HepG2 (cell line): Measurements from ENCODE around the gene MCEE. TPM values are rescaled to one million over a fixed set of nuclear protein-coding genes. Genes with fewer than 3 reads are reported as not detected.
A peak's percentile ranks its signal among the peaks of the same experiment; 100 is the strongest.

Source experiments
- FOXC1 ChIP-seq: sonication (generic); formaldehyde crosslinking; IDR thresholded peaks from 2 replicates; pipeline ENCODE4 v1.8.0; 2022; ENCODE audit warnings: mild to moderate bottlenecking, missing genetic modification reagents, borderline replicate concordance
- PAWR ChIP-seq: sonication (generic); formaldehyde crosslinking; IDR thresholded peaks from 2 replicates; pipeline ENCODE4 v1.4.0; 2020; ENCODE audit warnings: missing genetic modification reagents, mild to moderate bottlenecking, borderline replicate concordance
- PTBP1 ChIP-seq: fragments of 200-400 bp; formaldehyde crosslinking; IDR thresholded peaks from 2 replicates; pipeline ENCODE4 v1.6.1; 2018; ENCODE audit warnings: low read length, low read depth; ENCODE audit not compliant: poor library complexity, severe bottlenecking
- SMYD3 ChIP-seq: sonication (generic); formaldehyde crosslinking; IDR thresholded peaks from 2 replicates; pipeline ENCODE4 v1.8.1; 2023; ENCODE audit warnings: mild to moderate bottlenecking, missing genetic modification reagents
- TBX3 ChIP-seq: fragments of 450-650 bp; IDR thresholded peaks from 2 replicates; pipeline ENCODE4 v1.6.1; 2017; ENCODE audit warnings: antibody characterized with exemption, mild to moderate bottlenecking, inconsistent platforms, borderline replicate concordance
- ZC3H13 ChIP-seq: sonication (generic); formaldehyde crosslinking; IDR thresholded peaks from 2 replicates; pipeline ENCODE4 v1.8.1; 2023; ENCODE audit warnings: mild to moderate bottlenecking, missing genetic modification reagents, moderate library complexity
- ZMAT3 ChIP-seq: sonication (generic); formaldehyde crosslinking; conservative IDR thresholded peaks from 2 replicates; pipeline ENCODE4 v1.7.0; 2021; ENCODE audit warnings: missing genetic modification reagents
- polyA plus RNA-seq, 8 experiments: library from polyadenylated mRNA; depleted of rRNA in 3 of 8; stranded (reverse) in 7 of 8; unstranded in 1 of 8; fragments of >200 nt; fragmentation: Illumina TruSeq in 4 of 8; extraction: Trizol in 4 of 8; gene quantifications; 2 replicates each; pipeline versions ENCODE4 v1.2.1 to v1.2.3, GENCODE V29; 2011 to 2016; ENCODE audit warnings: low read depth in 4 of 8, missing spikeins in 1 of 8, mixed read lengths in 1 of 8; ENCODE audit not compliant: insufficient read depth in 1 of 8
- total RNA-seq, 5 experiments: library from RNA; depleted of rRNA; stranded (reverse); fragments of >200 nt; fragmentation: Illumina TruSeq; extraction: Trizol; gene quantifications; 2 replicates each; pipeline ENCODE4 v1.2.3, GENCODE V29; 2016; ENCODE audit warnings: low read depth in 1 of 5
- TF ChIP-seq, protein P1 (sequence below): sonication (generic); formaldehyde crosslinking; IDR thresholded peaks from 2 replicates; pipeline ENCODE4 v1.4.0; 2020; ENCODE audit warnings: missing genetic modification reagents
- TF ChIP-seq, protein P2 (sequence below): sonication (generic); formaldehyde crosslinking; IDR thresholded peaks from 2 replicates; pipeline ENCODE4 v1.5.1; 2020; ENCODE audit warnings: mild to moderate bottlenecking, missing genetic modification reagents, moderate library complexity
- TF ChIP-seq, protein P3 (sequence below): sonication (generic); formaldehyde crosslinking; IDR thresholded peaks from 2 replicates; pipeline ENCODE4 v1.9.0; 2022; ENCODE audit warnings: missing genetic modification reagents, mild to moderate bottlenecking, borderline replicate concordance
- TF ChIP-seq, protein P4 (sequence below), 2 experiments: IDR thresholded peaks; 2 replicates each; pipeline ENCODE4 v1.6.1; 2011 to 2012; ENCODE audit warnings: low read length in 2 of 2, borderline replicate concordance in 1 of 2, low read depth in 1 of 2, mild to moderate bottlenecking in 1 of 2, moderate library complexity in 1 of 2

MCEE gene
- total and polyA plus RNA-seq, 2 of the 13 experiments (the other 11 are each of a cell fraction or from before 2014, with no cell fraction given) = 32.0 to 66.9 TPM

DNA sequence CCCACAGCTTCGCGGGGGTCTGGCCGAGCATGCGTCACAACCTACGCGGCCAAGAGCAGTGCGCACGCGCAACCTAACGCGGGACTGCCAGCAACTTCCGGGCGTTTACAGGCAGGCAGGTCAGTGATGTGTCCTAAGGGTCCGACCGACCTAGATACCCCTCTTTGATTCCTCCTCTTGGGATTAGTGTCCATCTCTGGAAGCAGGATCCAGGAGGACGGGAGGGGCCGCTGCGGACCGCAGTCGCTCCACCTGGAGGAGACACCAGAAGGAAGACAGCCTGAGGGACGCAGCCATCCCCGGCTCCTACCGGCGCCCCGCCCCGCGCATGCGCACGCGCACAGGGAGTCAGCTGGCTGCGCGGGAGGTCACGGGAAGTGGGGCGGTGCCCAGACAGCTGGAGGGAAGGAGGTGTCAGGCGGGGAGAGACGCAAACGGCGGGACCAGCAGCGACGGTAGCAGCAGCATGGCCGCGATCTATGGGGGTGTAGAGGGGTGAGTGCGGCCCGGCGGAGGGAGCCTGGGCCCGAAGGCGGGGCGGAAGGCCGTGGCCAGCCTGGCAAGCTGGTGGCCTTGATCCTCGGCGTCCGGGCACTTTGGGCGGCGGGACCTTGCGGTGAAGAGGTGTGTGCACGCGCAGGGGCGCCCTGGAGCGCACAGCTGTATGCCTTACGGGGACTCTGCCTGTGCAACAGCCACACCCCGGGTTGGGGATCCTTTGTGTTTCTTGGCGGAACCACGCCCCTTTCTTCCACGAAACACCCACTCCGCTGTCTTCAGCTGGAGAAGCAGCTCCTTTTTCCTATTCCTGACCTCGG lies 61.6 kb downstream of the MCEE start, which contains the start of gene NAGK (continued):
- TF ChIP-seq ZMAT3 (peak; percentile 98), ZC3H13 (CRISPR knock-in tag) (peak; percentile 96), SMYD3 (CRISPR knock-in tag) (peak; percentile 96), FOXC1 (CRISPR knock-in tag) (peak; percentile 96), PAWR (CRISPR knock-in tag) (no peak; the same call in 1 of the 2 replicates), PTBP1 (no peak), TBX3 (peak; percentile 94)
- TF ChIP-seq, protein P1, sequence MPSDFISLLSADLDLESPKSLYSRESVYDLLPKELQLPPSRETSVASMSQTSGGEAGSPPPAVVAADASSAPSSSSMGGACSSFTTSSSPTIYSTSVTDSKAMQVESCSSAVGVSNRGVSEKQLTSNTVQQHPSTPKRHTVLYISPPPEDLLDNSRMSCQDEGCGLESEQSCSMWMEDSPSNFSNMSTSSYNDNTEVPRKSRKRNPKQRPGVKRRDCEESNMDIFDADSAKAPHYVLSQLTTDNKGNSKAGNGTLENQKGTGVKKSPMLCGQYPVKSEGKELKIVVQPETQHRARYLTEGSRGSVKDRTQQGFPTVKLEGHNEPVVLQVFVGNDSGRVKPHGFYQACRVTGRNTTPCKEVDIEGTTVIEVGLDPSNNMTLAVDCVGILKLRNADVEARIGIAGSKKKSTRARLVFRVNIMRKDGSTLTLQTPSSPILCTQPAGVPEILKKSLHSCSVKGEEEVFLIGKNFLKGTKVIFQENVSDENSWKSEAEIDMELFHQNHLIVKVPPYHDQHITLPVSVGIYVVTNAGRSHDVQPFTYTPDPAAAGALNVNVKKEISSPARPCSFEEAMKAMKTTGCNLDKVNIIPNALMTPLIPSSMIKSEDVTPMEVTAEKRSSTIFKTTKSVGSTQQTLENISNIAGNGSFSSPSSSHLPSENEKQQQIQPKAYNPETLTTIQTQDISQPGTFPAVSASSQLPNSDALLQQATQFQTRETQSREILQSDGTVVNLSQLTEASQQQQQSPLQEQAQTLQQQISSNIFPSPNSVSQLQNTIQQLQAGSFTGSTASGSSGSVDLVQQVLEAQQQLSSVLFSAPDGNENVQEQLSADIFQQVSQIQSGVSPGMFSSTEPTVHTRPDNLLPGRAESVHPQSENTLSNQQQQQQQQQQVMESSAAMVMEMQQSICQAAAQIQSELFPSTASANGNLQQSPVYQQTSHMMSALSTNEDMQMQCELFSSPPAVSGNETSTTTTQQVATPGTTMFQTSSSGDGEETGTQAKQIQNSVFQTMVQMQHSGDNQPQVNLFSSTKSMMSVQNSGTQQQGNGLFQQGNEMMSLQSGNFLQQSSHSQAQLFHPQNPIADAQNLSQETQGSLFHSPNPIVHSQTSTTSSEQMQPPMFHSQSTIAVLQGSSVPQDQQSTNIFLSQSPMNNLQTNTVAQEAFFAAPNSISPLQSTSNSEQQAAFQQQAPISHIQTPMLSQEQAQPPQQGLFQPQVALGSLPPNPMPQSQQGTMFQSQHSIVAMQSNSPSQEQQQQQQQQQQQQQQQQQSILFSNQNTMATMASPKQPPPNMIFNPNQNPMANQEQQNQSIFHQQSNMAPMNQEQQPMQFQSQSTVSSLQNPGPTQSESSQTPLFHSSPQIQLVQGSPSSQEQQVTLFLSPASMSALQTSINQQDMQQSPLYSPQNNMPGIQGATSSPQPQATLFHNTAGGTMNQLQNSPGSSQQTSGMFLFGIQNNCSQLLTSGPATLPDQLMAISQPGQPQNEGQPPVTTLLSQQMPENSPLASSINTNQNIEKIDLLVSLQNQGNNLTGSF (CRISPR knock-in tag) = no peak; the same call in 1 of the 2 replicates
- TF ChIP-seq, protein P2, sequence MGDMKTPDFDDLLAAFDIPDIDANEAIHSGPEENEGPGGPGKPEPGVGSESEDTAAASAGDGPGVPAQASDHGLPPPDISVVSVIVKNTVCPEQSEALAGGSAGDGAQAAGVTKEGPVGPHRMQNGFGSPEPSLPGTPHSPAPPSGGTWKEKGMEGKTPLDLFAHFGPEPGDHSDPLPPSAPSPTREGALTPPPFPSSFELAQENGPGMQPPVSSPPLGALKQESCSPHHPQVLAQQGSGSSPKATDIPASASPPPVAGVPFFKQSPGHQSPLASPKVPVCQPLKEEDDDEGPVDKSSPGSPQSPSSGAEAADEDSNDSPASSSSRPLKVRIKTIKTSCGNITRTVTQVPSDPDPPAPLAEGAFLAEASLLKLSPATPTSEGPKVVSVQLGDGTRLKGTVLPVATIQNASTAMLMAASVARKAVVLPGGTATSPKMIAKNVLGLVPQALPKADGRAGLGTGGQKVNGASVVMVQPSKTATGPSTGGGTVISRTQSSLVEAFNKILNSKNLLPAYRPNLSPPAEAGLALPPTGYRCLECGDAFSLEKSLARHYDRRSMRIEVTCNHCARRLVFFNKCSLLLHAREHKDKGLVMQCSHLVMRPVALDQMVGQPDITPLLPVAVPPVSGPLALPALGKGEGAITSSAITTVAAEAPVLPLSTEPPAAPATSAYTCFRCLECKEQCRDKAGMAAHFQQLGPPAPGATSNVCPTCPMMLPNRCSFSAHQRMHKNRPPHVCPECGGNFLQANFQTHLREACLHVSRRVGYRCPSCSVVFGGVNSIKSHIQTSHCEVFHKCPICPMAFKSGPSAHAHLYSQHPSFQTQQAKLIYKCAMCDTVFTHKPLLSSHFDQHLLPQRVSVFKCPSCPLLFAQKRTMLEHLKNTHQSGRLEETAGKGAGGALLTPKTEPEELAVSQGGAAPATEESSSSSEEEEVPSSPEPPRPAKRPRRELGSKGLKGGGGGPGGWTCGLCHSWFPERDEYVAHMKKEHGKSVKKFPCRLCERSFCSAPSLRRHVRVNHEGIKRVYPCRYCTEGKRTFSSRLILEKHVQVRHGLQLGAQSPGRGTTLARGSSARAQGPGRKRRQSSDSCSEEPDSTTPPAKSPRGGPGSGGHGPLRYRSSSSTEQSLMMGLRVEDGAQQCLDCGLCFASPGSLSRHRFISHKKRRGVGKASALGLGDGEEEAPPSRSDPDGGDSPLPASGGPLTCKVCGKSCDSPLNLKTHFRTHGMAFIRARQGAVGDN = peak; percentile 100
- TF ChIP-seq, protein P3, sequence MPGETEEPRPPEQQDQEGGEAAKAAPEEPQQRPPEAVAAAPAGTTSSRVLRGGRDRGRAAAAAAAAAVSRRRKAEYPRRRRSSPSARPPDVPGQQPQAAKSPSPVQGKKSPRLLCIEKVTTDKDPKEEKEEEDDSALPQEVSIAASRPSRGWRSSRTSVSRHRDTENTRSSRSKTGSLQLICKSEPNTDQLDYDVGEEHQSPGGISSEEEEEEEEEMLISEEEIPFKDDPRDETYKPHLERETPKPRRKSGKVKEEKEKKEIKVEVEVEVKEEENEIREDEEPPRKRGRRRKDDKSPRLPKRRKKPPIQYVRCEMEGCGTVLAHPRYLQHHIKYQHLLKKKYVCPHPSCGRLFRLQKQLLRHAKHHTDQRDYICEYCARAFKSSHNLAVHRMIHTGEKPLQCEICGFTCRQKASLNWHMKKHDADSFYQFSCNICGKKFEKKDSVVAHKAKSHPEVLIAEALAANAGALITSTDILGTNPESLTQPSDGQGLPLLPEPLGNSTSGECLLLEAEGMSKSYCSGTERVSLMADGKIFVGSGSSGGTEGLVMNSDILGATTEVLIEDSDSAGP (CRISPR knock-in tag) = peak; percentile 98
- TF ChIP-seq, protein P4, sequence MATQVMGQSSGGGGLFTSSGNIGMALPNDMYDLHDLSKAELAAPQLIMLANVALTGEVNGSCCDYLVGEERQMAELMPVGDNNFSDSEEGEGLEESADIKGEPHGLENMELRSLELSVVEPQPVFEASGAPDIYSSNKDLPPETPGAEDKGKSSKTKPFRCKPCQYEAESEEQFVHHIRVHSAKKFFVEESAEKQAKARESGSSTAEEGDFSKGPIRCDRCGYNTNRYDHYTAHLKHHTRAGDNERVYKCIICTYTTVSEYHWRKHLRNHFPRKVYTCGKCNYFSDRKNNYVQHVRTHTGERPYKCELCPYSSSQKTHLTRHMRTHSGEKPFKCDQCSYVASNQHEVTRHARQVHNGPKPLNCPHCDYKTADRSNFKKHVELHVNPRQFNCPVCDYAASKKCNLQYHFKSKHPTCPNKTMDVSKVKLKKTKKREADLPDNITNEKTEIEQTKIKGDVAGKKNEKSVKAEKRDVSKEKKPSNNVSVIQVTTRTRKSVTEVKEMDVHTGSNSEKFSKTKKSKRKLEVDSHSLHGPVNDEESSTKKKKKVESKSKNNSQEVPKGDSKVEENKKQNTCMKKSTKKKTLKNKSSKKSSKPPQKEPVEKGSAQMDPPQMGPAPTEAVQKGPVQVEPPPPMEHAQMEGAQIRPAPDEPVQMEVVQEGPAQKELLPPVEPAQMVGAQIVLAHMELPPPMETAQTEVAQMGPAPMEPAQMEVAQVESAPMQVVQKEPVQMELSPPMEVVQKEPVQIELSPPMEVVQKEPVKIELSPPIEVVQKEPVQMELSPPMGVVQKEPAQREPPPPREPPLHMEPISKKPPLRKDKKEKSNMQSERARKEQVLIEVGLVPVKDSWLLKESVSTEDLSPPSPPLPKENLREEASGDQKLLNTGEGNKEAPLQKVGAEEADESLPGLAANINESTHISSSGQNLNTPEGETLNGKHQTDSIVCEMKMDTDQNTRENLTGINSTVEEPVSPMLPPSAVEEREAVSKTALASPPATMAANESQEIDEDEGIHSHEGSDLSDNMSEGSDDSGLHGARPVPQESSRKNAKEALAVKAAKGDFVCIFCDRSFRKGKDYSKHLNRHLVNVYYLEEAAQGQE (IDR thresholded peaks at IDR 0.05; ENCODE audit: borderline replicate concordance in 1 of 2, low read depth in 1 of 2, low read length in 2 of 2) = 0 out of 4 replicates have a peak, but pooled peaks of 1 of the 2 experiments have one; percentile 9
